ENCODE measurements around the gene CIPC.

Gene CIPC

DNA sequence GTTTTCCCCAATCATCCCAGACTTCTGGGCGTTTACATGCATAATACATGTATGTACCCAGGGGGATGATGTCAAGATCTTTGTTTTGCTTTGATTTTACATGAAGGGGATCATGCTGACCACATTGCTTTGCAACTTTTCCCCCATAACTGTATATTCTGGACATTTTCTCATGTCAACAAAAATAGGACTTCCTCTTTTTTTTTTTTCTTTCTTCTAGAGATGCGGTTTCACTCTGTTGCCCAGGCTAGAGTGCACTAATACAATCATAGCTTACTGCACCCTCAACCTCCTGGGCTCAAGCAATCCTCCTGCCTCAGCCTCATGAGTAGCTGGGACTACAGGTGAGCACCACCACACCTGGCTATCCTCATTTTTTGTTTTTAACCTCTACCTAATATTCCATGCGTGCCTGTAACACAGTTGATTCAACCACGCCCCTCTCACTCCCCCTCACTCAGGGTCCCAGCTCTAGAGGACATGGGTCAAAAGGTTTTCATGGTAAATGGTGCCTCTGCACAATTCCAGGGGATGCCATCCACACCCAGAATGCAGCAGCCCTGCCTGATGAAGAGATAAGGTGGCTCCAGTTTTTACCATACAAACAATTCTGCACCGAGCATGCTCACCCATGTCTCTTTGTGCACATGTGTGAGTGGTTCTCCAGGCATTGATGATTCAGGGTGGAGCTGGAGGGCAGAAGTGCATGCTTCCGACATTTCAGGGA lies 32.0 kb upstream of the CIPC start:
- H3K27ac ChIP-seq: no peak overlapping the region
- no peak for TF ChIP-seq ZFX (IDR thresholded peaks at IDR 0.05; ENCODE audit: borderline replicate concordance)
- TF ChIP-seq, protein P1, sequence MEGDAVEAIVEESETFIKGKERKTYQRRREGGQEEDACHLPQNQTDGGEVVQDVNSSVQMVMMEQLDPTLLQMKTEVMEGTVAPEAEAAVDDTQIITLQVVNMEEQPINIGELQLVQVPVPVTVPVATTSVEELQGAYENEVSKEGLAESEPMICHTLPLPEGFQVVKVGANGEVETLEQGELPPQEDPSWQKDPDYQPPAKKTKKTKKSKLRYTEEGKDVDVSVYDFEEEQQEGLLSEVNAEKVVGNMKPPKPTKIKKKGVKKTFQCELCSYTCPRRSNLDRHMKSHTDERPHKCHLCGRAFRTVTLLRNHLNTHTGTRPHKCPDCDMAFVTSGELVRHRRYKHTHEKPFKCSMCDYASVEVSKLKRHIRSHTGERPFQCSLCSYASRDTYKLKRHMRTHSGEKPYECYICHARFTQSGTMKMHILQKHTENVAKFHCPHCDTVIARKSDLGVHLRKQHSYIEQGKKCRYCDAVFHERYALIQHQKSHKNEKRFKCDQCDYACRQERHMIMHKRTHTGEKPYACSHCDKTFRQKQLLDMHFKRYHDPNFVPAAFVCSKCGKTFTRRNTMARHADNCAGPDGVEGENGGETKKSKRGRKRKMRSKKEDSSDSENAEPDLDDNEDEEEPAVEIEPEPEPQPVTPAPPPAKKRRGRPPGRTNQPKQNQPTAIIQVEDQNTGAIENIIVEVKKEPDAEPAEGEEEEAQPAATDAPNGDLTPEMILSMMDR (IDR thresholded peaks at IDR 0.05): no peak

DNA sequence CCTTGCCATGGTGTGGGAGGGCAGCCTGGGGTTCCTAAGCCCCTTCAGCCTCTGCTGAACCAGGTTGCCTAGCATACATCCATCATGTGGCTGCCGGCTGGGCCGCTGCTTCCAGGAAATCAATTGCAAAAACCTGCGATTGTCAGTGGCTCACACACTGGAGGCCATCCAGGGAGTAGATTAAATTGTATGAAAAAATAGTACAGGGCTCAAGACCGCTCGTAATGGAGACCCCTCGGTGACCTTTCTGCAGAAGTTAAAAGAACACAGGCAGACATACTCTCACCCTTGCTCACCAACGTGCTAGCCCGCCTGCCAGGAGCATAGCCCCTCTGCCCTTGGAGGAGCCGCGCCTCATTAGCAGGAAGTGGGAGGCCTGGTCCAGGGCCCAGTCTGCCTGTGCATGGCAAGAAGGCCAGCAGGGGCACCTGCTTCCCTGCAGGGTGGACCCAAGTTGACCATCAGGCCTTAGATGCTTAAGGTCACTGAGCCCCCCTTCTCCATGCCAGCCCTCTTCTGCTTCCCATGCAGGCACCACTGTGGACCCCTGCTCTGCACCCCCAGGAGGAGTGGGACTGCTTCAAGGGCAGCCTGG lies 31.4 kb upstream of the CIPC start:
- H3K27ac ChIP-seq: no peak overlapping the region
- TF ChIP-seq ZFX (IDR thresholded peaks at IDR 0.05; ENCODE audit: borderline replicate concordance): no peak
- TF ChIP-seq, protein P1 (IDR thresholded peaks at IDR 0.05): no peak

DNA sequence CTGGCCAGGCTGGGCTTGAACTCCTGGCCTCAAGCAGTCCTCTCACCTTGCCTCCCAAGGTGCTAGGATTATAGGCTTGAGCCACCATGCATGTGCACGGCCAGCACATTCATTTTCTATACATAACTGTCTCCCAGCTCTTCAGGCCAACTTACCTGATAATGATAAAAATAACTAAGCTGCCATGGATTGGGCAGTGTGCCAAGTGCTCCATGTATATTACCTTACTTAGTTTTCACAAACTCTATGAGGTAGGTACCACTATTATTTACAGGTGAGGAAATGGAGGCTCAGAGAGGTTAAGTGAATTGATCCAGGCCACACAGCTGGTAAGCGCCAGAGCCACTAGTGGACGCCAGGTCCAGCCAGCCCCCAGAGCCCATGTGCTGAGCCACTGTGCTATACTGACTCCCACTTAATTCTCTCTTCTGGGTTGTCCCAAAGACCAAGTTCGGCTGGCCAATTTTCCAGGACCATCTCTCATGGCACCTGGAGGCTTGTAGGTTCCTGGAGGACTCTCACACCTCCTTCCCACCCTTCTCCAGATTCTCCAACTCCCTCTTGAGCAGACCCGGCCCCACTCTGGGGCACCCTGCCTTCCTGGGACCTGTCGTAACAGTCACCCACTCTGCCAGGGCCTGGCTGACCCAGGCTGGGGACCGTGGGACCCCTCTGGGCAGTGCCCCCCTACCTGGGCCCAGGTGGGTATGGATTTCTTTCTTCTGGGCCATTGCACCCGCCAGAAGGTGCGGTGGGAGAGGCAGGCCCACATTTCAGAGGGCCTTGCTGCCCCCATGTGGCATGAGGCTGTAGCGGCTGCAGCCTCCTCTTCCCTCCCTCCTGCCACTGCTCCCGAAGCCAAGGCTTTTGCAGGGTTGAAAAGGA lies 30.2 kb upstream of the CIPC start:
- TF ChIP-seq, protein P1 (IDR thresholded peaks at IDR 0.05): peak; percentile 90
- no peak for TF ChIP-seq ZFX (IDR thresholded peaks at IDR 0.05; ENCODE audit: borderline replicate concordance)
- no peak overlapping the region for H3K27ac ChIP-seq

DNA sequence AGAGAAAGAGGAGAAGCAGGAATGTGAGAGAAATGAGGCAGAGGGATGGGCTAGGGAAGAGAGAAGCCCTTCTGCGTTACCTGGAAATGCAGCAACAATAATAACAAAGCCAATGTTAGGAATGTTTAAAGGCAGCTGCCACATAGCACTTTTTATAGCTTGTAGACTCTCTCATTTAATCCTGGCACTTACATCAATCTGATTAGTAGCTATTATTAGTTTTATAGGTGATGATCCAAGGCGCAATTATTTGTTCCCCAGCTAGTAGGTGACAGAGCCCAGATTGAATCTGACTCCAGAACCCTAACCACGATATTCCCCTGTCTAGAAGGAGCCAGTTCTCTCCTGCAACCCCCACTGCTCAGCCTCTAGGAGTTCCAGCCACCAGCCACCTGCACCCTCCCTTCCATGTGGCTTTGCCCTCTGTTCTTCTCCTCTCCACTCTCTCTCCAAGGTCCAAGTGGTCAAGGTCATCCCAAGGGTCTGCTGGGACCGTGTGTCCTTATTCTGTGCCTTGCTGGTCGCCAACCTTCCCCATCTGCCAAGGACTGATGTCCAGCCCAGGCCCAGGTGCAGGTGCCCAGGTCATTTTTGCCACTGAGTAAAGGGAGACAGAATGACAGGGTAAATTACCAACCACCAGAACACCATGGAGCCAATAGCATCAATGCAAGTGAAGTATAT lies 29.4 kb upstream of the CIPC start:
- no peak overlapping the region for H3K27ac ChIP-seq
- no peak for TF ChIP-seq ZFX (IDR thresholded peaks at IDR 0.05; ENCODE audit: borderline replicate concordance)
- TF ChIP-seq, protein P1 (IDR thresholded peaks at IDR 0.05): peak; percentile 52

DNA sequence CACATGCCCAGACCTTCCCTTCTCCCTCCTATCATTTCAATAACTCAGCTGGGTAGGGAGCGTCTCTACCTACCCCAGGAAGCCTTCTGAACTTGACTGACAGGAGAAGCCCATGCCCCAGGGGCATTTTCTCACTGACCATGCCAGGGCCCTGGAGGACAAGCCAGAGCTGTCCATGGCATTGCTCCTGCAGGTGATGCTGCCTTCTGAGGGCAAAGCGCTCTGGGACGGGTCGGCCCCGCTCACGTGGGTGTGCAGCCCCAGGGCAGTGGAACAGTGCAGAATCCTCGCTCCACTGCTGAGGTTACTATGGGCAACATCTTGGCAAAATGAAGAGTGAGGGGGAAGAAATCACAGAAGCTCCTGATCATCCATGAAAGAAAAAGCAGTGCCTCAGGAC lies 28.5 kb upstream of the CIPC start:
- TF ChIP-seq, protein P1 (IDR thresholded peaks at IDR 0.05): no peak
- TF ChIP-seq ZFX (IDR thresholded peaks at IDR 0.05; ENCODE audit: borderline replicate concordance): no peak
- H3K27ac ChIP-seq: no peak overlapping the region

DNA sequence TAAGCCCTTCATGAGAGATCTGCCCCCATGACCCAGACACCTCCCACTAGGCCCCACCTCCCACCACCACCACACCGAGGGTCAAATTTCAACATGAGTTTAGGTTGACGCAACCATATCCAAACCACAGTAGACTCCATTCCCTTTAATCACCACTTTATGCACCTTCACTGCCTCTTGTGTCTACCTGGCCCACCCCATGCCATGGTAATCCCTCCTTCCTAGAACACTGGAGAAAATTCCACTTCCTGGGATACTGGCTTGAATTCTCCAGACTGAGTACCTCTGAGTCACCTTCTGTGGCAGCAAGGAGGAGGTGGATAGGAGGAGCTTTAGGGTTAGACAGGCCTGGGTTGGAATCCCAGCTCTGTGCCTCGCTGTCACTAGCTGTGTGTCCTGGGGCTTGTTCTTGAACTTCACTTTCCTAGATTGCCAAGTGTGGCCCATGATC lies 26.1 kb upstream of the CIPC start:
- no peak for TF ChIP-seq ZFX (IDR thresholded peaks at IDR 0.05; ENCODE audit: borderline replicate concordance)
- TF ChIP-seq, protein P1 (IDR thresholded peaks at IDR 0.05): no peak
- H3K27ac ChIP-seq: peak overlapping the region; percentile 85
